Adipocyte (in vitro differentiated cells): Measurements from ENCODE around the gene UNC50.

Experiments used
- DNase-seq: peaks from one replicate; pipeline ENCODE4 v3.0.0-alpha.2; 2015; ENCODE audit warnings: low read depth
- H3K27me3 ChIP-seq: replicated peaks from 2 replicates; pipeline ENCODE4 v1.7.0; 2013; ENCODE audit warnings: mild to moderate bottlenecking, low read length, moderate library complexity; ENCODE audit not compliant: control insufficient read depth, insufficient read depth
- H3K36me3 ChIP-seq: 2 replicates; pipeline ENCODE4 v1.7.0; 2013; ENCODE audit warnings: low read length, mild to moderate bottlenecking, moderate library complexity; ENCODE audit not compliant: control insufficient read depth, insufficient read depth, severe bottlenecking
- H3K4me1 ChIP-seq: 2 replicates; pipeline ENCODE4 v1.7.0; 2013; ENCODE audit warnings: mild to moderate bottlenecking, low read length, moderate library complexity; ENCODE audit not compliant: control insufficient read depth, insufficient read depth
- H3K4me3 ChIP-seq: 2 replicates; pipeline ENCODE4 v1.7.0; 2013; ENCODE audit warnings: mild to moderate bottlenecking, low read length, moderate library complexity
- H3K9ac ChIP-seq: 2 replicates; pipeline ENCODE4 v1.7.0; 2013; ENCODE audit warnings: mild to moderate bottlenecking, low read length, moderate library complexity
- H3K9me3 ChIP-seq: 2 replicates; pipeline ENCODE4 v1.7.0; 2013; ENCODE audit warnings: mild to moderate bottlenecking, low read length, moderate library complexity; ENCODE audit not compliant: control insufficient read depth

The UNC50 gene

GRCh38 chr2:98578231-98578630 lies 30.2 kb upstream of the UNC50 start:
- Histone ChIP-seq H3K9me3 (no peaks in the 10 kb centered on the region), H3K27me3 (no peaks in the 10 kb centered on the region), H3K4me1 (no peaks in the 10 kb centered on the region), H3K9ac (no peak overlapping the region), H3K4me3 (no peak overlapping the region), H3K36me3 (peaks cover 34% of the 10 kb centered on the region)
- DNase-seq: no peak

- Histone ChIP-seq H3K9ac (no peak overlapping the region), H3K9me3 (no peaks in the 10 kb centered on the region), H3K36me3 (peaks cover 30% of the 10 kb centered on the region), H3K4me3 (no peak overlapping the region), H3K27me3 (no peaks in the 10 kb centered on the region), H3K4me1 (no peaks in the 10 kb centered on the region)
- no peak for DNase-seq
Observed at GRCh38 chr2:98579926-98580325, 28.5 kb upstream of the UNC50 start.

DNA sequence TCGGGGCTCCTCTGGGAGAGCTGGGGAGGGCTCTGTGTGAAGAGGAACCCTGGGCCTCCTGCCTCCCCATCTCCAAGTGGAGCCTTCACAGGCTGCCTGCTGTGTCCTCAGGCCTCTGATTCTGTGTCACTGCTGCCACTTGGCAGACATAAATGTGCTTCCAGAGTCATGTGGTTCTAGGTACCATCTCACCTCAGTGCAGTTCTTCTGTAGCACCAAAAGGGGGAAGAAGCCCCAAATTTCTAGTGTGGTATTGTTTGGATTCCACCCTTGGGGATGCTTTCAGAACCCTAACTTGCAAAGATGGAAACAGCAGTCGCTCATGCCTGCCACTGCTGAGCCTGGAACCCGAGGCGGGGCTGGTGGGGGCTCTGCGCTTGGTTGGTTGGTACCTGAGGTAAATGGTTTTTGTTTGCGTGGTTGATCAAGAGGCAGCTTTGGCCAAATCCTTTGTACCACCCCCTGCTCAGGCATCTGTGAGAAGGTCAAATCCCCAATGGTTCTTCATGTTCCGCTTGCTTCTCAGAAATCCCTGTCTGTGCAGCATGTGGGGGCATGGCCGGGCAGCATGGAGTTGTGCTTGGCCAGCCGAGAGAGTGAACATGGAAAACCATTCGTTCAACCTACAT lies 27.6 kb upstream of the UNC50 start:
- H3K4me1 ChIP-seq: no peaks in the 10 kb centered on the region
- H3K9me3 ChIP-seq: no peaks in the 10 kb centered on the region
- H3K36me3 ChIP-seq: peaks cover 35% of the 10 kb centered on the region
- H3K4me3 ChIP-seq: no peak overlapping the region
- no peak overlapping the region for H3K9ac ChIP-seq
- H3K27me3 ChIP-seq: no peaks in the 10 kb centered on the region
- no peak for DNase-seq

- Histone ChIP-seq H3K4me3 (no peak overlapping the region), H3K4me1 (no peaks in the 10 kb centered on the region), H3K9ac (no peak overlapping the region), H3K9me3 (no peaks in the 10 kb centered on the region), H3K36me3 (peaks cover 39% of the 10 kb centered on the region), H3K27me3 (no peaks in the 10 kb centered on the region)
- no peak for DNase-seq
Observed at GRCh38 chr2:98582523-98582922, 25.9 kb upstream of the UNC50 start.

GRCh38 chr2:98583276-98583675 lies 25.1 kb upstream of the UNC50 start:
- Histone ChIP-seq H3K27me3 (no peaks in the 10 kb centered on the region), H3K4me3 (no peak overlapping the region), H3K9me3 (no peaks in the 10 kb centered on the region), H3K9ac (no peak overlapping the region), H3K36me3 (peaks cover 35% of the 10 kb centered on the region), H3K4me1 (peaks cover 5% of the 10 kb centered on the region)
- DNase-seq: no peak

DNA sequence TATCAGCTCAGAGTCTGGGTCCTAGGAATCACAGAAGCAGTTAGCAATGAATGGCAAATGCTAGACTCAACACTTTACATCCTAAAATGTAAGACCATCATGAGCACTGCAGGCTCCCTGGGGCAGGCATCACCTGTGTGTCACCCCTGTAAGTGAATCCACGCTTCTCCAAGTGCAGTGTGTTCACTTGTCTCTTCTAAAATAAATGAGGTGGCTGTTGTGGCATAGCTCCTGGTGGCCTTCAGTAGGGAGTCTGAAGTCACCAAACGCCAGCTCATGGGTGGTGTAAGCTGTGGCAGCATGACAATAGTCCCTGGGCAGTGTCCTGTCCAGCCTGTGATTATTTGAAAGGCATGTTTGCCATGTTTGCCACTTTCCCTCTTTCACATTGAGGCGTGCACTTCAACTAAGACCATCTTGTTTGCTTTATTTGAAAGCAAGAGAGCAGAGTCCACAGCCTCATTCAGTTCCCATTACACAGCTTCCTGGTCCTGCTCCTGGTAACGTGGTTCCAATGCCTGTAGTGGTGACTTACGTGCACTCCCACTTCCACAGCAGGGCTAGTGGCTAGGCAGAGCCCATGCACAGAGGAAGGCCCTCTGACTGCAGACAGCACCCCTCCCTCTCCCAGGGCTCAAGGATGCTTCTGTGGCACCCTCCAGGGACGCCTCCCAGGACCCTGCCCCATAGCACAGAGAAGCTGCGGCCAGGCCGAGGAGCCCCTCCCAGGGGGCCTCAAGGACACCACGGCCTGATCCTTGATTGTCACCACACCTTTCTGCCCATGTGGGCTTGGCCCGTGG lies 24.4 kb upstream of the UNC50 start:
- H3K36me3 ChIP-seq: peaks cover 33% of the 10 kb centered on the region
- H3K4me3 ChIP-seq: no peak overlapping the region
- no peak for DNase-seq
- peaks cover 8% of the 10 kb centered on the region for H3K4me1 ChIP-seq
- no peak overlapping the region for H3K9ac ChIP-seq
- H3K27me3 ChIP-seq: no peaks in the 10 kb centered on the region
- no peaks in the 10 kb centered on the region for H3K9me3 ChIP-seq

DNA sequence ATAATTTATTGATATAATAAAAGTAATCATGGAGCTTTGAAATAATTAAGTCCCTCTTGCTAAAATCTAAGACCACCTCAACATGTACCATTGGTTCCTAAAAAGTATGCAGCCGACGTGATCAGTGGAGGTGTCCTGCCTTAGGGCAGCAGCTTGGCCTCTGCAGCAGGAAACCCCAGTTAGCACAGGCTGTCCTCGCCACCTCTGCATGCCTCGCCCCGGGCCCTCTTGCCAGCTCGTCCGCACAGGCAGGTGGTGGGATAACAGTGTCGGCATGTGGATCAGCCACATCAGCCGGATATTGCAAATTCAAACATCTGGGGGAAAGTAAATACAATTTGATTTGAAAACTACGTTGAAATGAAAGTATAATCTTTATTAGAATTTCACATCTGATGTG lies 23.0 kb upstream of the UNC50 start:
- H3K27me3 ChIP-seq: no peaks in the 10 kb centered on the region
- H3K9me3 ChIP-seq: no peaks in the 10 kb centered on the region
- peaks cover 35% of the 10 kb centered on the region for H3K36me3 ChIP-seq
- no peak overlapping the region for H3K9ac ChIP-seq
- peaks cover 8% of the 10 kb centered on the region for H3K4me1 ChIP-seq
- no peak overlapping the region for H3K4me3 ChIP-seq
- no peak for DNase-seq

DNA sequence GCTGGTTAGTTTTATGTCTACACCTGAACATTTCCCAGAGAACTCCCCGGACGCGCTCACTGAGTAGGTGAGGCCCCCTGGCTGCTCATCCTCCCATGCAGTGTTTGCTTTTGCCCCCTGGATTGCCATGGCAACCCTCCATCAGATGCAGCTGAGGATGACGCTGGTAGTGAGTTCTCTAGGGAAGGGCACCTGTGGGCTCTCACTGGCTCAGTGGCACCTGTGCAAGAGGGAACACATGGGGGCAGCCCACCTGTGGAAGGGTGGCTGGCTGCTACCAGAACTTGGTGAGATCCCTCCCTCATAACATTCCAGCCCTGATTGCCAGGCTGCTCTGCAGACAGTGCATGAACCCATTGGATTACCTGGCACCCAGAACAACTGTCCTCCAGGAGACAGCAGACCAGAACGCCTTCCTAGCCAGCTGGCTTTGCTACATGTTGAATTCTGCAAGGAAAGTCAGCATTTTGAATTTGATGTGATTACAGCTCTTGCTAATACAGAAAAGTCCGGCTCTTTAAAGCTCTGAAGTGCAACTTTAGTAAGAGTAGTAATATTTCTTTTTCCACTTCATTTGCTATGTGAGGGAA lies 21.7 kb upstream of the UNC50 start:
- H3K4me1 ChIP-seq: peaks cover 8% of the 10 kb centered on the region
- no peak overlapping the region for H3K4me3 ChIP-seq
- H3K36me3 ChIP-seq: peaks cover 40% of the 10 kb centered on the region
- H3K27me3 ChIP-seq: no peaks in the 10 kb centered on the region
- no peaks in the 10 kb centered on the region for H3K9me3 ChIP-seq
- H3K9ac ChIP-seq: no peak overlapping the region
- DNase-seq: no peak

- peaks cover 8% of the 10 kb centered on the region for H3K4me1 ChIP-seq
- H3K27me3 ChIP-seq: no peaks in the 10 kb centered on the region
- H3K9ac ChIP-seq: no peak overlapping the region
- no peak overlapping the region for H3K4me3 ChIP-seq
- no peak for DNase-seq
- H3K9me3 ChIP-seq: no peaks in the 10 kb centered on the region
- peaks cover 29% of the 10 kb centered on the region for H3K36me3 ChIP-seq
Observed at GRCh38 chr2:98588880-98589431, 19.4 kb upstream of the UNC50 start.

DNA sequence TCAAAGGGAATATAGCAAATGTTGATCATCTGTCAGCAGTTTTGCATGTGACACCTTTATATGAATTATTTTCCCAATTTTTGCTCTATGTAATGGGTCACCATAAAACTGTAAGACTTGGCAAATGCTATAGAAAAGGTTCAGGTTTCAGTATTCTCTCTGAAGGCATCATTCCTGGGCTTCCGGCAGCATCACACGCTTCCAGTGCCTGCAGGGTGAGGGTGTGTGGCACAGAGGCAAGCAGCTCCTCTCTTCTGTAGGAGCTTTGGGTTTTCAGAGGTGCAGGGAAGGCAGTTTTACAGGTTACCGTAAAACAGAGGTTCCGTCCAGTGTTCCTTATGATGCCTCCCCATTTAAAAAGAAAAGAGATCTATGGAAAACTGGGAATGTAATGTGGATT lies 18.9 kb upstream of the UNC50 start:
- H3K36me3 ChIP-seq: peaks cover 29% of the 10 kb centered on the region
- H3K9me3 ChIP-seq: no peaks in the 10 kb centered on the region
- no peak overlapping the region for H3K4me3 ChIP-seq
- no peak overlapping the region for H3K9ac ChIP-seq
- H3K4me1 ChIP-seq: peaks cover 8% of the 10 kb centered on the region
- no peaks in the 10 kb centered on the region for H3K27me3 ChIP-seq
- no peak for DNase-seq

DNA sequence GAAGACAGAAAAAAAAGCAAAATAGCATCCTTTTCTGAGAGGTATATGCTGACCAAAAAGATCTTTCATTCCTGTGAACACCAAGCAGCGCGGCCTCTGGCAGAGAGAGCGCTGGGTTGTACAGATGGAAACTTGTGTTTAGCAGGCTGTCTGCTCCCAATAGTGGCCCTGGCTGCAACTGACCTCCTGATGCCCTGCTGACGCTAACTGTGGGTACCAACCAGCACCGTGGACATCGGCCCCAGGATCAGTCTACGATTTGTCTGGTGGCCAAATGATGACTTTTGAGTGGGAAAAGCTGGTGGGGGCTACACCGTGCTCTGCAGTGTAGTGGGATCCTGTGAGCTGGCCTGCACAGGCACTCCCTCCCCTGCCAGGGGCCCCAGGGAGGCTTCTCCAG lies 15.8 kb upstream of the UNC50 start:
- Histone ChIP-seq H3K27me3 (no peaks in the 10 kb centered on the region), H3K4me3 (no peak overlapping the region), H3K4me1 (peaks cover 8% of the 10 kb centered on the region), H3K9ac (no peak overlapping the region), H3K36me3 (peaks cover 17% of the 10 kb centered on the region), H3K9me3 (no peaks in the 10 kb centered on the region)
- DNase-seq: no peak
